GM12874 (cell line): ENCODE measurements around the gene DKC1.

Experiments used
- CTCF ChIP-seq: IDR thresholded peaks from 2 replicates; pipeline ENCODE4 v1.5.1; 2011; ENCODE audit warnings: low read depth, mild to moderate bottlenecking, control low read depth, low read length, moderate library complexity; ENCODE audit not compliant: insufficient read depth

Gene DKC1

GRCh38 chrX:154731184-154731583 is 31.5 kb upstream of the DKC1 start:
- no peak for TF ChIP-seq CTCF

- TF ChIP-seq CTCF = no peak
Observed at GRCh38 chrX:154731881-154732280, 30.8 kb upstream of the DKC1 start.

GRCh38 chrX:154732421-154733065 is 30.1 kb upstream of the DKC1 start:
- no peak for TF ChIP-seq CTCF

- TF ChIP-seq CTCF = no peak
Observed at GRCh38 chrX:154733066-154733425, 29.6 kb upstream of the DKC1 start.

GRCh38 chrX:154734061-154734781 is 28.4 kb upstream of the DKC1 start:
- no peak for TF ChIP-seq CTCF

GRCh38 chrX:154735695-154736393 is 26.8 kb upstream of the DKC1 start:
- no peak for TF ChIP-seq CTCF

- no peak for TF ChIP-seq CTCF
Observed at GRCh38 chrX:154737136-154737535, 25.5 kb upstream of the DKC1 start.
